GM21786 (cell line): ENCODE results near the gene GSK3B.

ENCODE experiments used
- ATAC-seq: cut with Tn5 transposase; IDR thresholded peaks from one replicate; pipeline ENCODE4 v1.9.1; 2021; ENCODE audit not compliant: unreplicated experiment

The GSK3B gene

DNA sequence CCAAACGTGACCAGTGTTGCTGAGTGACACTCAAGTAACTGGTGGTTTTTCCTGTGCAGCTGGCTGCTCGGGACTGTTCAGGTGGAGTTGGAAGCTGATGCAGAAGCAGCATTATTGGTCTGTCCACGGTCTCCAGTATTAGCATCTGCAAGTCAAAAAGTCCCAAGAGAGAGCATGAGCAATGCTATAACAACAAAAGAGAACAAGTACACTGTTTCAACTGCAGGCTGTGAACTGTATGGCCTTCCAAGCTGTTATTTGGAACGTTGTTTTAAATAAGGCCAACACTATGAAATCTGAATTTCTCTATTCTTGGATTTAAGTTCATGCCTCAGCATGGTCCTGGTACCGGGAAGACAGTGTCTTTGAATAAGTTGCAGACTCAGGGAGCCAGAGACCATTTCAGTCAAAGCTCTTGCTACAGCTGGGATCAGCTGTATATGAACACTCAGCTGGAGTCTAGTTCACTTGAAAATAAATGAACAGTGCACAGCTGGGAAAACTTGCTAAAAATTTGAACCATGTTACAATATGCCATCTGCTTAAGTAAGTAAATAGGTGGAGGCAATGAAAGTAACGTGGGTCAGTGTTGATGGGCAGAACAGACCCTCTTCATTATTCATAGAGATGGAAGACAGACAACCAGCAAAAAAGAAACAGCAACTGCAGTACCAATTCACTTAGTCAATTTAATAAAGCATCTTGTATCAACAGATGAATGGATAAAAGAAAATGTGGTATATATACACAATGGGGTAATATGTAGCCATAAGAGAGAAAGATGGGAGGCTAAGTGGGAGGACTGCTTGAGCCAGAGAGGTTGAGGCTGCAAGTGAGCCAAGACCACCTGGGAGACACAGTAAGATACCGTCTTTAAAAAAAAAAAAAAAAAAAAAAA lies 267.3 kb downstream of the GSK3B start:
- no peak for ATAC-seq

DNA sequence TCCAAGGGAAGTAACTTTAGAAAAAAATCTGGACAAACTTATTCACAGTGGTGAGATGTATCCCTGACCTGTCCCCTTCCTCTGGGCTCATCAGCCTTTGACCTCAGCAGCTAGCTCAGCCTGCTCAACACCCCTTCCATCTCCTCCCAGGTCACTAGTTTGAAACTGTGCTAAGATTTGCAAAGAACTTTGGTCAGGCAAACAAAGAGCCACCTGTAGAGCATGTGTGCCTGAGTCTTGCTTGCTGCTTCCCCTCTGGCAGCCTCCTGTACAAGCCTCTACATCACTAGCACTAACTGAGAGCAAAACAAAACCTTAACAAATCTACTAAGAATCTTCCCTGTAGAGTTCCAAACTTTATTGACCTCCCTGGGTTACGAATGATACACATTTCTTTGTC lies 268.4 kb downstream of the GSK3B start:
- no peak for ATAC-seq

DNA sequence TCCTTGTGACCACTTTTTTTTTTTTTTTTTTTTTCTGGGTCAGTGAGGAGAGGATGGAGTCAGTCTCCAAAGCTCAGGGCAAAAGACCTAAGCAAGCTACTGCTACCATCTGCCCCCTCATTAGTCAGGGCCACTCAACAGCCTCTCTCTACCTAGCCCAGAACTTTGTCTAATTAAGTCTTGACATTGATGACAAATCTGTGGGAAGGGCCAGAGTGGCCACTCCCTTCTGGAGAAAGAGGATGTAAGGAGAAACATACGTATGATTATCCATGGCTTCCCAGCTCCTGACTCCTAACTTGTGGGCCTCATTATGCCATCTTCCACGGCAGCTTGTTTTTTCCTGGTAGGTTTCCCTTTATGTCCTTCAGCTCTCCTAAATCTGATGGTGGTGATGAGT lies 274.4 kb downstream of the GSK3B start:
- no peak for ATAC-seq

DNA sequence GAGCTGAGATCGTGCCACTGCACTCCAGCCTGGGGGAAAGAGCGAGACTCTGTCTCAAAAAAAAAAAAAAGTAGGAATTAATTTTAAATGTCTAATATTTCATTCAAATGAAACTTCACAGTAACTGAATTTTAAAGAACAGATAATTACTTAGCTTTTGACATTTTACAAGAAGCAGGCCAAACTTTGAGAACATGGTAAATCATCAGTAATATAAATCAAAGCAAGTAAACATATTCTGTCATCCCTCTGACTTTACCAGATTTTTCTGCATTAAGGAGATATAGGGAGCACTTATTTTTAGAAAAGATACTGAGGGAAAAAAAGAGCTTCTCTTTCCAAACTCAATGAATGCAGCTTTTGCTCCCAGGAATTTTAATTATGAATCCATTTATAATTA lies 275.3 kb downstream of the GSK3B start:
- no peak for ATAC-seq

DNA sequence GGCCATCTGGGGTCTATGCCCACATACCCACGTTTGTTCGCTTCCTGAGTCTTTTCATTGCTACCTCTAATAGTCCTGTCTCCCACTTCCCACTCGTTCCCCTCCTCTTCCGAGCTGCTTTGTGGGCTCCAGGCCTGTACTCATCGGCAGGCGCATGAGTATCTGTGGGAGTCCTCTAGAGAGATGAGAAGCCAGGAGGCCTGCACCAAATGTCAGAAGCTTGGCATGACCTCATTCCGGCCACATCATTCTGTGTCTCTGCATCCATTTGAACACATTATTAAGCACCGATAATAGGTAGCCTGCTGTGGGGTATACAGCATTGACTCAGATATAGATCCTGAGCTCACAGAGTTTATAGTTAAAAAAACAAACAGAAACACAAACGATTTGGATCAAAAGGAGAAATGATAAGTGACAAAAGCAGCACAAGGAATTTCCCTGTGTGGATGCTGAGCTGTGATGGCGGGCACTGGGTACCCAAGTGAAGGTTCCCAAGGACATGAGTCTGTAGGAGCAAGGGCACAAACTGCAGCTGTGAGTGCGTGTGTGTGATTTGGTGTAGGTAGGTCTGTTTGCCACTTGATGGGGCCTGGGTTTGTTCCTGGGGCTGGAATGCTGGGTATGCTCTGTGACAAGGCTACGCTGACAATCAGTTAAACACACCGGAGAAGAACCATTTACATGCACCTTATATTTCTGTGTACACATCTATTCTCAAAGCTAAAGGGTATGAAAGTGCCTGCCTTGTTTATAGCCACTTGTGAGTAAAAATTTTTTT lies 276.5 kb downstream of the GSK3B start:
- no peak for ATAC-seq

DNA sequence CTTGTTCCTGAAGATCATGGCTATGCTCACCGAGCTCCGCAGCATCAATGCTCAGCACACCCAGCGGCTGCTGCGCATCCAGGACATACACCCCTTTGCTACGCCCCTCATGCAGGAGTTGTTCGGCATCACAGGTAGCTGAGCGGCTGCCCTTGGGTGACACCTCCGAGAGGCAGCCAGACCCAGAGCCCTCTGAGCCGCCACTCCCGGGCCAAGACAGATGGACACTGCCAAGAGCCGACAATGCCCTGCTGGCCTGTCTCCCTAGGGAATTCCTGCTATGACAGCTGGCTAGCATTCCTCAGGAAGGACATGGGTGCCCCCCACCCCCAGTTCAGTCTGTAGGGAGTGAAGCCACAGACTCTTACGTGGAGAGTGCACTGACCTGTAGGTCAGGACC lies 277.2 kb downstream of the GSK3B start:
- ATAC-seq = no peak

DNA sequence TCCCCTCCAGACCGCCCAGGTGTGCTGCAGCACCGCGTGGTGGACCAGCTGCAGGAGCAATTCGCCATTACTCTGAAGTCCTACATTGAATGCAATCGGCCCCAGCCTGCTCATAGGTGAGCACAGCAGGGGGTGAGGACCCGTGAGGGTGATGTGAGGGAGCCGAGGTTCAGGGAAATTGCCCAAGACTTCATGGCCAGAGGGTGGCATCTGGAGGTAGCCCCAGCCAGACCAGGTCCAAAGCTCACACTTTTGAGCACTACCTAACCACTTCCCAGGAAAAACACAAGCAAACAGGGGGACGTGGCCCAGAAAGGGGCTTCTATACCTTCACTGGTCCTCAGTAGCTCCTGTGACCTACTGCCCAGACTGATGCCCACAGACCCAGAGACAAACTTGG lies 278.5 kb downstream of the GSK3B start:
- ATAC-seq = no peak

DNA sequence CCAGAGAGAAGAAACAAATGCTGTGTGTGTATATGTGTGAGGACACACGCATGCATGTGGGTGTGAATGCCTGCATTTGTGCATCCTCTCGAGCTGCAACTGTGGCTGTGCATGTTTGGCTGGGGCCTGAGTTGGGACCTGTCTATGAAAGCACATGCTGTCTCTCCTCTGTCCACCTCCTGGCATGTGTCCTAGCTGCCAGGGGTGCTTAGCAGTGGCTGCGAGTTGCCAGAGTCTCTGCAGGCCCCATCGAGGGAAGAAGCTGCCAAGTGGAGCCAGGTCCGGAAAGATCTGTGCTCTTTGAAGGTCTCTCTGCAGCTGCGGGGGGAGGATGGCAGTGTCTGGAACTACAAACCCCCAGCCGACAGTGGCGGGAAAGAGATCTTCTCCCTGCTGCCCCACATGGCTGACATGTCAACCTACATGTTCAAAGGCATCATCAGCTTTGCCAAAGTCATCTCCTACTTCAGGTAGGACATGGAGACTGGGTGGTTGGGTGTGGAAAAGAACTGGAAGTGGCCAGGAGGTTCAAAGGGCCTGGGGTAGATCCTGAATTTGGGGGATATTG lies 281.7 kb downstream of the GSK3B start:
- ATAC-seq = no peak

DNA sequence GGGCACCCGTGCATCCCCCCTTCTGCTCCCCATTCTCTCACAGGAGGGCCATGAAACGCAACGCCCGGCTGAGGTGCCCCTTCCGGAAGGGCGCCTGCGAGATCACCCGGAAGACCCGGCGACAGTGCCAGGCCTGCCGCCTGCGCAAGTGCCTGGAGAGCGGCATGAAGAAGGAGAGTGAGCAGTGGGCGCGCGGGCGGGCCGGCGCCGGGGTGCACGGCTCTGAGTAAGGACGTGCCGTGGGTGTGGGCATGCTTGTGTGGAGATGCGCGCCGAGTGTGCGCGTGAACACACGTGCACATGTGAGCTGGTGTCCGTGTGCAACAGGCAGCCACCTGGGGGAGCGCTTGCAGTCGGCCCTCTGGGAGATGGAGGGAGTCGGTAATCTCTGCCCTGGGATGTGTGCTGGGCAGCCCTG lies 284.2 kb downstream of the GSK3B start:
- ATAC-seq = peak; percentile 76

DNA sequence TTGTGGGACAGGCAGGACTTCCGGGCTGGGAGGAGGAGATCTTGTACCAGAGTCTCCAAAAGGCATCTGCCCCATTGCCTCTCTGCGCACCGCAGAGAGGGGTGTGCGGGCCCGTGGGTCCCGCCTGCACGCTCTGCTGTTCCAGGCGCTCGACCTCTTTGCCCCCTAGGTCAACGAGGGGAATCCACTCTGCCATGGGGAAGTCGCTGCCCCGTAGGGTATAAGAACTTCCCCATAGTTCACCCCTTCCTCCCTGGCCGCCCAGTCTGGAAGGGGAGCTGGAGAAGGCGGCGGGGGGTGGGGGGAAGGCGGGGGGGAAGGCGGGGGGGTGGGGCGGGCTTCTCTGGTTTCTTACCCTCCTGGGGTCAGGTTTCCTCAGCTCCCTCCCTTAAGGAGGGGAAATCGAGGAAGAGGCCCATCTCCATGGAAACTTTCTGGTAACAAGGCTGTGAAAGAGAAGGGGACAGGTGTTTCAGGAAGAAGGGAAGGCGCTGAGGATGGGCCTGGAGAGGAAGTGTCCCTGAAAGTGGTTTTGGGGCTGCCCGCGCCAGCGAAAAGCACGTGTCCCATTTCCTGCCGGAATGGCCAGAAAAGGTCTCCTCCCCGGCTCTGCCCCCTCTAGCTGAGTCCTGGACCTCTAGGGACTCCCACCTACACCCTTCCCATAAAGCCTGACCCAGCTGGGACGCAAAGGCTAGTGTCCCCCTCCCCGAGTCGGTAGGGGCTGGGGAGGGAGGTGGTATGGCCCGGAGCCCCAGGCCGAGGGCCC lies 284.8 kb downstream of the GSK3B start:
- peak; percentile 42 for ATAC-seq

DNA sequence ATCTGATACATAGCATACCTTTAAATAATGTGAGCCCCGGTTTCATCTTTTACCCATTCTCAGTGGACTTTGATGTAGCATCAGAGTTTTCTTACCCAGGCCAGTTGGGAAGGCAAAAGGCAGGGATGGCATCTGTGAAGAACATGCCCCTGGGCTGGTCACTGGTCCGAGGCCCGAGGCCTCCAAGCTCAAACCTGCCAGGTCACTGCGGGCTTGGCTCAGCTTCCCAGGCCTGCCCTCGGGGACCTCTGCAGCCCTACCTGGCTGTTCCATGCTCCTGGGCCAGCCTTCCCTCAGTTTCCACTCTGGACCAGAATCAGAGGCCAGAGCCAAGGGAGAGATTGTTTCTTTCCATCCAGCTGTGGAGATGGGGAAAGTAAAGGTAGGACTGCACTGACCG lies 285.4 kb downstream of the GSK3B start:
- no peak for ATAC-seq

DNA sequence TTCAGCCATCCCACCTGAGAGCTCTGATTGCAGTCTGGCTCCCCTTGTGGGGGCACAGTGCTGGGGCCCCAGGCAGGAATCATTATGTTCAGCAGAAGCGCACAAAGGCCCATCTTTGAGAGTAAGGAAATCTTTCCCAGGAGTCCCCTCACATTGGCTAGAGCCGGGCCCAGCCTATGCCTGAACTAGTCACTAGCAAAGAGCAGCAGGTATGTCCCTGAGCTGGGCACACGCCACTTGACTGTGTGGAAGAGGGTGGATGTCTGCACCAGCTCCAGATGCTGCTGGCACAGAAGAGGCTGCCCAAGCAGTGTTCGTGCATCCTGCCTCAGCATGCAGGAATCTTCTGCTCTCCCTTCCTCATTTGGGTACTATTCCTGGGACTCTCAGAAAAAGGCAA lies 286.0 kb downstream of the GSK3B start:
- no peak for ATAC-seq

DNA sequence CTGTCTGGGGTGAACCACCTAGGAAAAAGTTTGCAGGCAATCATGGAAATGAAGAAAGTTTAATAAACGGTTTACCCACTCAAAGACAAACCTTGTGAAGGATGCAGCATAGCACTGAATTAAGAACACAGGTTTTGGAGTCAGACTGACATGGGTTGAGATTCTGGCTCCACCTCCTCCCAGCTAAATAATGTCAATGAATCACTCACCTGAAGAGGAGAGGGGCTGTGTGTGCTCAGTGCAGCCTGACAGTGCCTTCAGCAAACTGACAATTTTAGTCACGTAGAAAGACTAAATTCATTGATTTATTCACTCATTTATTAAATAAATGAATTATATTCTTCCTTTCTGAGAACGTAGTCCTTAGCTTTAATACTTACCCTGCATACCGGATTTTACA lies 293.4 kb downstream of the GSK3B start:
- no peak for ATAC-seq

DNA sequence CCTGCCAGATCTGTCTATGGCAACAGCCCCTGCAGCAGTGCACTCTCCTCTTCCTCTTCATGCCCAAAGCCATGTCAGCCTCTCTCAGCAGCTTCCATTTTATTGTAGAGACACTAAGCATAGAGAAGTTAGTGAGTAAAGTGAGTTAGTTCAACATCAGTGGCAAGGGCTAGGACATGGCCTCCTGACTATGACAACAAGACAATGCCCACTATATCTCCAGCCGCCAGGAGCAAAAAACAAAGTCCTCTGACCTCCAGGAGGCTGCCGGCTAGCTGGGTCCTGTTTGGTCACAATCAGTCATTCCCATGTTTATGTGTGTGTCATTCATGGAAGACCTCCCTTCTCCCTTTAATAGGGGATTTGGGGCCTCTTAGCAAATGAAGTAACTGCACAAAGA lies 297.5 kb downstream of the GSK3B start:
- ATAC-seq = no peak

DNA sequence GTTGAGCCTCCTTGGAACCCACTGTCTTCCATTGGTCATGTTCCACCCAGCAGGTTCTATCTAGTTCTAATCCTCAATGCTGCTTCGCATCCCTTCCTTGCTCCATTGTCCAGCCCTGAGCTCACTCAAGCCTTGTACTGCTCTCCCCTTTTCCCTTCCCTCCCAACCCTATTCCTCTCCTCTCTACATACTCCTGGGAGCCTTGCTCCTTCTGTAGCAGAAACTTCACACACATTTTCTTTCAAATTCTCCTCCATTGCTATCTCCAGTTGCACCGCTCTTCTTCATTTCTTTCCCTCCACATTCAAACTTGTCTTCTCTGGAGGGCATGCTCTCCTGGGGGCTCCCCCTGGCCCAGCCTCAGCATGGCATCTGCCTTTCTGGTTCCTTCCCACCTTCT lies 297.9 kb downstream of the GSK3B start:
- ATAC-seq = no peak

DNA sequence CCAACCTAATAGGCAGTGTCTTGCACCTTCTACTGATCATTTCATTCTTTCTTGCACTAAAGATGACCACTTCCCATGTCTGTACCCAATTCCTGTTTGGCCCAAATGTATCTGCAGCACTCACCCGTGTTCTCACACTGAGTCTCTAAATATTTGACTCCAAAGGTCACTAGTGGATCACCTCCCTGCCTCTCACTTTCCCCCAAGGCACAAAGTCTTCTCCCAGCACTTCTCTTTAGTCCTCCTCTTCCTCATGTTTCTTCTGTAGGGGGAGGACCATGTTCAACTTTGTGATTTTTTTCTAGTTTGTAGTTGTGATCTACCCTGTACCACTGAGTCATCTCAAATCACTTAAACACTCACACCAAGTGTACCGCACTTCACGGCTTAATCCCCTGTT lies 298.4 kb downstream of the GSK3B start:
- ATAC-seq = no peak

DNA sequence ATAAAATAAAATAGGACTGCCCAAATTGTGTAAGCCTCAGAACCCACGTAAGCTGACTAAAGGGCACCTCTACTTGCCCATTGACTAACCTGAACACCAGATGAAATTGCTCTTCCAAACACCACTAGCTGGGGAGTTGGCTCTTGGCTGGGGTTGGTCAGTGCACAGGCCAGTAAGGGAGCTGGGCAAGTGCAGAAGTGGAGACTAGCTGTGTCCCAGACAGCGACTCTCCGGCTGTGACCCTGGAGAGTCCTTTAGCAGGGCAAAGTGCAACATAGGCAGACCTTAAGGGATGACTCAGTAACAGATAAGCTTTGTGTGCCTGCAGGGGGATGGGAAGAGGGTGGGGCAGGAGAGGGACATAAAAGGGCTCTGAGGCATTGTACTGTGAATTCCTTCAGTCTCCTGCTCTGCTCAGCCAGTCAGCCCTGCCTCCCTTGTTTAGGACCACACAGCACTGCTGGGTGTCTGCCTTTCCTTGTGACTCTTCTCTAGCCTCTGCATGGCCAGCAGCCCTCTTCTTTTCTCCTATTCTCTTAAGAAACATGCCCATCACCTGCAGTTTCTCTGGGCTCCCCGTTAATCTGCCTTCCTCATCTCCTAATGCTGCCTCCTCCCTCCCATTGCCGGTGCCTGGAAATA lies 299.2 kb downstream of the GSK3B start:
- ATAC-seq = no peak

DNA sequence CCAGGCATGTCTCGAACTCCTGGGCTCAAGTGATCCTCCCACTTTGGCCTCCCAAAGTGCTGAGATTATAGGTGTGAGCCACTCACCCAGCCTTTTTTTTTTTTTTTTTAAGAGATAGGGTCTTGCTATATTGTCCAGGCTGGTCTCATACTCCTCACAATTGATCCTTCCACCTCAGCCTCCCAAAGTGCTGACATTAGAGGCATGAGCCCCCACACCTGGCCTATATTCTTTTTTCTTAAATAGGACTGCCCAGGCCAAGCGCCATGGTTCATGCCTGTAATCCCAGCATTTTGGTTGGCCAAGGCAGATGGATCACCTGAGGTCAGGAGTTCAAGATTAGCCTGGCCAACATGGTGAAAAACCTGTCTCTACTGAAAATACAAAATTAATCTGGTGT lies 299.8 kb downstream of the GSK3B start:
- ATAC-seq = no peak

DNA sequence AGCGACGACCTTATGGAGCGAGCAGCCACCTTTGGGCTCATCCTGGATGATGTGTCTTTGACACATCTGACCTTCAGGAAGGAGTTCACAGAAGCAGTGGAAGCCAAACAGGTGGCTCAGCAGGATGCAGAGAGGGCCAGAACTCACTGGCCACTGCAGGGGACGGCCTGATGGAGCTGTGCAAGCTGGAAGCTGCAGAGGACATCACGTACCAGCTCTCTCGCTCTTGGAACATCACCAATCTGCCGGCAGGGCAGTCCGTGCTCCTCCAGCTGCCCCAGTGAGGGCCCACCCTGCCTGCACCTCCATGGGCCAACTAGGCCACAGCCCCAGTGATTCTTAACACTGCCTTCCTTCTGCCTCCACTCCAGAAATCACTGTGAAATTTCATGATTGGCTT lies 302.0 kb downstream of the GSK3B start:
- ATAC-seq = no peak

DNA sequence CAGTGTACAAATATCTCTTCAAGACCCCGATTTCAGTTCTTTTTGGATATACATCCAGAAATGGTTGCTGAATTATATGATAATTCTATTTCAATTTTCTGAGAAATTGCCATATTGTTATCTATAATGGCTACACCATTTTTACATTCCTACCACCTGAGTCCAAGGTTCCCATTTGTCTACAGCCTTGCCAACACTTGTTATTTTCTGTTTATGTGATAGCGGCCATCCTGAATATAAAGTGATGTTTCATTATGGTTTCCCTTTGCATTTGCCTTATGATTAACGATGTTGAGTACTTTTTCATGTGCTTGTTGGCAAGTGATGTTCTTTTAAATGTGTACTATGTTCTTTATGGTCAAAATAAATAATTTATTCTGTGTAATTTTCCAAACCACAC lies 303.9 kb downstream of the GSK3B start:
- ATAC-seq = no peak

DNA sequence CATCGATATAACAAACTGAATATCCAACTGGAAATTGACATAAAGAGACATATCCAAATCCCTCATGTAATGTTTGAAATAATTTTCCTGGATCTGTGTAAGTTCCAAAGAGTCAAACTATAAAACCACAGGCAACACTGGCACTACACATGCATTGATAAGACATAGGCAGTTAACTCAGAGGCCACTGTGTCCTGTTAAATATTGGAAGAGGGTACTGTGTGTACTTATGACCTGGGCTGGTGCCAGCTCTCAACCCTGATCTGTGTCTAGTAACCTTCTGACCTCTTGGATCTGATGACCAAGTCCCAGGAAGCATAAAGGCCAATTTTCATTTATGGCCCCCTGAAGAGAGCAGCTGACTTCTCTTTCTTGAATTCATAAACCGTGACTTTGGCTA lies 307.8 kb downstream of the GSK3B start:
- no peak for ATAC-seq
